Midbrain (tissue), 1 donor: ENCODE data around the gene ZNF683.
"Not testable (repeated sequence)": the region's sequence is repeated elsewhere in the genome, so short reads cannot be mapped to it uniquely, and the experiment has no call there.

Experiments used
- DNase-seq: peaks from one replicate; lab custom pipeline; 2025; lab: John Stamatoyannopoulos, UW

ZNF683 gene

GRCh38 chr1:26385063-26385462 is 12.5 kb upstream of the ZNF683 start:
- not testable (repeated sequence) for DNase-seq

- no peak for DNase-seq
Observed at GRCh38 chr1:26384076-26384475, 11.5 kb upstream of the ZNF683 start.

DNA sequence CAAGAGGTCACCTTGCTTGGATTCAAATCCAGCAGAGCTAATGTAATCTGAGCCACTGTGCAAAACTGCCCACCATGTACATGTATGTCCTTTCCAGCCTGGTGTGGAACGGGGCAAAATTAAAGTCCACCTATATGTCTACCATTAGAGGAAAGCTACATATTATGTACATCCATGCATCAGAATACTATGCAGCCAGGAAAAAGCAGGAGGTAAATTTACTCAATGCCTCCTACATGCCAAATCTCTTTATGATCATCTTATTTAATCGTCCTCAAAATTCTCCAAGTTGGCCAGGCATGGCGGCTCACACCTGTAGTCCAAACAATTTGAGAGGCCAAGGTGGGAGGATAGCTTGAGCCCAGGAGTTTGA is 6.3 kb upstream of the ZNF683 start:
- DNase-seq: no peak

DNA sequence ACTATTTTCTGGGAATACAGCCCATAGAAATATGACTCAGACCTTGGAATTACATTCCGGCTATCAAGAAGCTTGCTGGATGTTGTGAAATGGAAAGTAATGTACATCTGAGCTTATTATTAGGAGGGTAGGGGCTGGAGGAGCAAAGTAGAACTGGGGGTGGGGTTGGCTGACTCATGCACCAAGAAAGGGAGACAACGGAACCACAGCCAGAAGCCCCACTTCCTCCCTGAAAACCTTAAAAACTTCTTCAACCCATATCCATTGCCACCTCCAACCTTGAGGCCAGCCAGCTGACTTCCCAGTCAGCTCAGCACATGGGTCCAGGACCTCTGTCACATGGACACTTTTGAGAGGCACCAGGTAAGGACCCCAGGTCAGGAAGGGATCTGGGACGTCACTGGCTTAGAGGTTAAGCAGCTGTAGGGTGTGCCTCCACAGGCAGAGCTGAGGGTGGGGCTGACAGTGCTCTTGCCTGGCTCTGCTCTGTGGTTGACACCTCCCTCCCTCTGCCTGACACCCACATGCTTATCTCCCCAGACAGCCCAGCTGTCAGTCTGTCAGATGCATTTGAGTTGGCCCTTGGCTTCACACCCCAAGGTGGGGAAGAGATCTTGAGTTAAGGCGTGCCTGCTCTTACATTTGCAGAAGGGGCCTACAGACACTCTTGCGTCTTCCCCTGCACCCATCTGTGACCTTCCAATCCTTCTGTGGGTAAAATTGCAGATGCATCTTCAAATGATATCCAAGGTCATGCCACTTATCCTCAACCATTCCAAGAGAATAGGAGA is 5.7 kb upstream of the ZNF683 start:
- no peak for DNase-seq

GRCh38 chr1:26376050-26376449 is 3.5 kb upstream of the ZNF683 start:
- no peak for DNase-seq

GRCh38 chr1:26375081-26375480 is 2.5 kb upstream of the ZNF683 start:
- no peak for DNase-seq

- not testable (repeated sequence) for DNase-seq
Observed at GRCh38 chr1:26374361-26374760, 1.8 kb upstream of the ZNF683 start.

GRCh38 chr1:26373789-26374188 is 1.2 kb upstream of the ZNF683 start:
- DNase-seq: no peak

DNA sequence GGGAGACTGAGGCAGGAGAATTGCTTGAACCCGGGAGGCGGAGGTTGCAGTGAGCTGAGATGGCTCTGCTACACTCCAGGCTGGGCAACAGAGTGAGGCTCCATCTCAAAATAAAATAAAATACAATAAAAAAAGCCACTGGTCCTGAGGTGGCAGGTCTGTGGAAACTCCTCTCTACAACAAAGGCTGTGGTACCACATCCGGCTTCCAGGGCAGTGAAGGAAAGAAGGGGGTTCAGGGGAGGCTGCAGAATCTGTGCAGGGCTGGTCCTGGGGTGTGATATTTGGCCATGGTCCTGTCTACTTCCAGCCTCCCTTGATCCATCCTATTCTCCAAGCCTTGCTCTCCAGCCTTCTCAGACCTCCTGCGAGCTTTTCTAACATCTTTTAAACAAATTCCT is 731 bp upstream of the ZNF683 start:
- no peak for DNase-seq

GRCh38 chr1:26372039-26372438 is 511 bp downstream of the ZNF683 start:
- no peak for DNase-seq

GRCh38 chr1:26370591-26371382 is 1.8 kb downstream of the ZNF683 start:
- no peak for DNase-seq

GRCh38 chr1:26368486-26368885 is 4.1 kb downstream of the ZNF683 start:
- DNase-seq: no peak

- no peak for DNase-seq
Observed at GRCh38 chr1:26368006-26368405, 4.5 kb downstream of the ZNF683 start.

GRCh38 chr1:26367441-26367840 is 5.1 kb downstream of the ZNF683 start:
- DNase-seq: no peak

- no peak for DNase-seq
Observed at GRCh38 chr1:26364956-26365355, 7.6 kb downstream of the ZNF683 start.

GRCh38 chr1:26363549-26364448 is 8.8 kb downstream of the ZNF683 start:
- peak; percentile 47 for DNase-seq

DNA sequence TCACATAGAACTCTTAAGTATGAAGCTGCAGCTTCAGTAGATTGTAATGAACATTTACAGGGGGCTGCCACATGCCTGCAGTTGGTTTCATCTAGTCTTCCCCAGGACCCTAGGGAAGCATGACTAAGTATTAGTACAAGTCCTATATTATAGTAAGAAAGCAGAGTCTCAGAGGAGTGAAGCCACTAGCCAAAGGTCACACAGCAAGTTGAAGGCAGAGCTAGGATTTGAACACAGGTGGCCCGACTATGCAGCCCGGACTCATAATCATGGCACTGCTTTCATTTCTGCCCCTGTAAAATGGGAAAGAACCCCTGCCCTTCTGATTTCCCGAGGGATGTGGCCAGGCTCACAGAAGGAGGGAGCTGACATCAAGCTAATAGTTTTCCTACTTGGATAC is 10.2 kb downstream of the ZNF683 start:
- no peak for DNase-seq

DNA sequence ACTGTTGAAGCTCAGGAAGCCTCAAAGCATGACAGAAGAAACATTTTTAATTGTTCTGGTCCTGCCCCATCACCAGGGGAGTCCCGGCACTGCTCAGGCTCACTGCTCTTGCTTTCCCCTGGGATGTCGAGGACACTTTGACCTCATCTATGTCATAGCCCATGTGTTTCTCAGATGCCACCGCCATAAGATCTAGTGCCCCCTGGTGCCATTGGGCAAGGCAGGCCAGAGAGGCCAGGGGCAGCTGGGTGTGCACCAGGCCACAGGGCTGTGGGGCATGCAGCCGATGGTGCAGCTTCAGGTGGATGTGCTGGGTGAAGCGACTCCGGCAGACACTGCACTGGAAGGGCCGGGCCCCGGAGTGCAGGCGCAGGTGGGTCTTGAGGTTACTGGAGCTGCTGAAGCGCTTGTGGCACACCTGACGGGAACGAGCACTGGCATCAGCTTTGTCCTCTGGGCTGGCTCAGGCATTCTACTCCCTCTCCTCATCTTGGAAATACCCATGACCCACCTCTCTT is 10.9 kb downstream of the ZNF683 start:
- DNase-seq: no peak

- DNase-seq: no peak
Observed at GRCh38 chr1:26360807-26361604, 11.5 kb downstream of the ZNF683 start.

DNA sequence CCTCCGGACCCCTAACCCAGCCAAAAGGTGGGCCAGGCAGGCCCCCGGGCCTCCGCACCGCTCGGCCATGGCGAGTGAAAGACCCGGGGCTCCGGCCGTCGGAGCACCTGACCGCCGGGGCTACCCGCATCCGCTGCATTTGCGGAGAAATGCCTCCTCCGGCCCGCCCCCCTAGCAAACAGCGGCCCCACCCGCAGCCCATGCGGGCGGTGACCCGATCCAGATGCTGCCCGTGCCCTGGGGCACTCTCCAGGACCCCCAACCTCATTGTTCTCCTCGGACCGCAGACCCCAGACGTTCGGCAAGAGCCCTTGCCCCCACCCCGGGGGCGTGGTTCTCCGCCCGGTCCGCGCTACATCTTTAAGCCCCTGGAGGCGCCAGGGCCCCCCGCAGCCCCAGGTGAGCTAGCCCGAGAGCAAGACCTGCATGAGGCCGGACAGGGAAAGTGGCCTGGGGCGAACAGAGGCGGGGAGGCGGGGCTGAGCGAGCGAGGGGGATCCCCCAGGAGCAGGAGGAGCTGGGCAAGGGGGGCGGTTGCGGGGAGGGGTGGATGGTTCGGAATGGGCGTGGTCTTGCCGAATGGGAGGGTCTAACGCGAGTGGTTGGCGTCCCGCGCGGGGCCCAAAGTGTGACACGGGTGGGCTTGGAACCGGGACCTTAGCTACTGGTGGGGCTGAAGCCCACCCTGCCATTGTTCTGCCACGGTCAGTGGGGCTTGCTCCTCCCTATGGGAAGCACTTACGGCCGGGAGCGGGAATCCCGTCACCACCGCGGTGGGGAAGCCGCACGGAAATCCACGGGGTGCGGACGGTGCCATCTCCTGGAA is 12.4 kb downstream of the ZNF683 start:
- no peak for DNase-seq
